ENCODE results near the gene KCNK17. TPM values are rescaled to one million over a fixed set of nuclear protein-coding genes. Genes with fewer than 3 reads are reported as not detected.

KCNK17 gene
- total and polyA plus RNA-seq, 2 of the 8 experiments (the other 6 are each of a cell fraction or from before 2014, with no cell fraction given) = 2.9 to 3.4 TPM

DNA sequence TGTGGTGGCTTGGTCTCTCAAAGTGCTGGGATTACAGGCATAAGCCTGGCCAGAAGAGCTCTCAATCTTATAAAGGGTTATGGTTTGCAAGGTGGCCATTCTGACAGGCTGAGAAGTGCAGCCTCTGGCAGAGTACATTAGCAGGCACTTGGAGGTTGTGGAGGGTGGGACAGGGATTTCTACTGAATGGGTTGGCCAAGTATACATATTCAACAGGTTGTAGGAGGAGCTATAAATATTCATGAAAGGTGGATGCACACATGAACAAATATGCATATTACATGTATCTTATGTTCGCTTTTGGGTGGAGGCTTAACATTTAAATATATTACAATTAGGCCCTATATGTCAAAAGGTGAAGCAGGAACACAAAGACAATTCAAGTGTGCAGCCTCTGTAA, 64.9 kb downstream of the KCNK17 start:
- H4K5ac ChIP-seq (ENCODE audit: insufficient read length, low read depth, low read length) = no peak overlapping the region
- no peak overlapping the region for H2BK5ac ChIP-seq (ENCODE audit: low read depth, low read length)
- H2BK12ac ChIP-seq (ENCODE audit: low read depth, low read length) = no peak overlapping the region
- no peaks in the 10 kb centered on the region for H3K23me2 ChIP-seq (ENCODE audit: low read depth, low read length)
- H3K79me1 ChIP-seq (ENCODE audit: low read depth, low read length) = no peaks in the 10 kb centered on the region
- no peak overlapping the region for H3K4me3 ChIP-seq (ENCODE audit: extremely low read depth in 1 of 4, insufficient read depth in 2 of 4, low read depth in 3 of 4, low read length in 4 of 4)
- H3K9me3 ChIP-seq (ENCODE audit: insufficient read depth in 2 of 2, low read depth in 1 of 2, low read length in 1 of 2) = no peaks in the 10 kb centered on the region
- no peak overlapping the region for H3K14ac ChIP-seq (ENCODE audit: insufficient read length)
- H3K36me3 ChIP-seq (ENCODE audit: control insufficient read depth in 2 of 4, insufficient read depth in 4 of 4, low read length in 3 of 4) = no peaks in the 10 kb centered on the region
- no peak overlapping the region for H2AFZ ChIP-seq (ENCODE audit: low read length)
- no peak overlapping the region for H2AK5ac ChIP-seq (ENCODE audit: low read depth, low read length)
- ChIA-PET POLR2A (ENCODE audit: partially characterized antibody) (no interaction called here), CTCF (ENCODE audit: partially characterized antibody) (interaction anchor here (1.3 to 72.8 kb wide), 2 partner anchors 47 to 80 kb away, joined by 4 to 1738 read pairs; partner anchors contain the start of gene KCNK17)
- FAIRE-seq = no peak
- 80% methylated on average over 1 of the region's 1 CpG; no CpG with 5 or more reads in 1 of the 2 experiments for WGBS, 2 experiments (ENCODE audit: extremely low coverage in 1 of 2, insufficient coverage in 1 of 2, insufficient read length in 1 of 2, insufficient replicate concordance in 2 of 2, low coverage in 1 of 2, low lambda C conversion rate in 2 of 2, missing lambda C conversion rate in 1 of 2)
- no peak overlapping the region for H2BK20ac ChIP-seq (ENCODE audit: low read length)
- no peak overlapping the region for H3K56ac ChIP-seq (replicated peaks; ENCODE audit: insufficient read length, low read depth, low read length)
- H3K79me2 ChIP-seq (ENCODE audit: control insufficient read depth in 1 of 2, insufficient read depth in 2 of 2, low read length in 2 of 2) = no peaks in the 10 kb centered on the region
- no peaks in the 10 kb centered on the region for H4K20me1 ChIP-seq (replicated peaks in 1 of 2; ENCODE audit: control insufficient read depth in 1 of 2, insufficient read depth in 2 of 2, low read length in 2 of 2)
- H3K9ac ChIP-seq (replicated peaks in 1 of 4; ENCODE audit: extremely low read depth in 1 of 4, low read depth in 3 of 4, low read length in 3 of 4) = no peak overlapping the region
- no peak overlapping the region for H4K8ac ChIP-seq (ENCODE audit: extremely low read depth, insufficient read depth, low read length)
- no peak overlapping the region for H3K23ac ChIP-seq (ENCODE audit: insufficient read length)
- H3K18ac ChIP-seq (ENCODE audit: extremely low read depth, low read length) = no peak overlapping the region
- no peak overlapping the region for H2BK15ac ChIP-seq (ENCODE audit: low read length)
- no peak overlapping the region for H3K4me2 ChIP-seq (ENCODE audit: insufficient read depth in 1 of 2, low read depth in 2 of 2, low read length in 2 of 2)
- no peak overlapping the region for H4K91ac ChIP-seq (replicated peaks; ENCODE audit: insufficient read length, low read length)
- H3K4me1 ChIP-seq (replicated peaks in 1 of 4; ENCODE audit: control insufficient read depth in 3 of 4, insufficient read depth in 4 of 4, low read length in 3 of 4) = peaks cover 0 to 4% (median 0%) of the 10 kb centered on the region in 4 experiments; a peak in 1 of 7 replicates
- H3K27ac ChIP-seq (ENCODE audit: low read depth, low read length) = no peak overlapping the region
- no peak overlapping the region for H3K4ac ChIP-seq (replicated peaks; ENCODE audit: insufficient read length, low read depth, low read length)
- no peak for DNase-seq (ENCODE audit: low read depth in 1 of 2, low spot score in 2 of 2)
- H3K27me3 ChIP-seq (replicated peaks in 1 of 4; ENCODE audit: control insufficient read depth in 3 of 4, extremely low read depth in 1 of 4, insufficient read depth in 3 of 4, low read length in 3 of 4) = no peaks in the 10 kb centered on the region; a peak in 1 of 7 replicates
- no peak overlapping the region for H2BK120ac ChIP-seq (replicated peaks; ENCODE audit: low read depth, low read length)
- no peak for TF ChIP-seq SP1 (IDR thresholded peaks at IDR 0.05; ENCODE audit: low read depth, low read length)
- TF ChIP-seq KDM5A (IDR thresholded peaks at IDR 0.05; ENCODE audit: low read length) = no peak

All from H1 (cell line).